SH-SY5Y (cell line): Measurements from ENCODE around the gene APOBEC3H.

Experiments used
- GATA2 ChIP-seq: IDR thresholded peaks from 2 replicates; pipeline ENCODE4 v1.6.1; 2011; ENCODE audit warnings: mild to moderate bottlenecking, low read depth, low read length
- GATA3 ChIP-seq: IDR thresholded peaks from 2 replicates; pipeline ENCODE4 v1.6.1; 2011; ENCODE audit warnings: low read depth, mild to moderate bottlenecking, low read length, moderate library complexity

The APOBEC3H gene

GRCh38 chr22:39142088-39142680 is 45.1 kb downstream of the APOBEC3H start:
- TF ChIP-seq GATA2 (no peak), GATA3 (no peak)

GRCh38 chr22:39144101-39144767 is 47.2 kb downstream of the APOBEC3H start:
- TF ChIP-seq GATA2 (no peak), GATA3 (no peak)

DNA sequence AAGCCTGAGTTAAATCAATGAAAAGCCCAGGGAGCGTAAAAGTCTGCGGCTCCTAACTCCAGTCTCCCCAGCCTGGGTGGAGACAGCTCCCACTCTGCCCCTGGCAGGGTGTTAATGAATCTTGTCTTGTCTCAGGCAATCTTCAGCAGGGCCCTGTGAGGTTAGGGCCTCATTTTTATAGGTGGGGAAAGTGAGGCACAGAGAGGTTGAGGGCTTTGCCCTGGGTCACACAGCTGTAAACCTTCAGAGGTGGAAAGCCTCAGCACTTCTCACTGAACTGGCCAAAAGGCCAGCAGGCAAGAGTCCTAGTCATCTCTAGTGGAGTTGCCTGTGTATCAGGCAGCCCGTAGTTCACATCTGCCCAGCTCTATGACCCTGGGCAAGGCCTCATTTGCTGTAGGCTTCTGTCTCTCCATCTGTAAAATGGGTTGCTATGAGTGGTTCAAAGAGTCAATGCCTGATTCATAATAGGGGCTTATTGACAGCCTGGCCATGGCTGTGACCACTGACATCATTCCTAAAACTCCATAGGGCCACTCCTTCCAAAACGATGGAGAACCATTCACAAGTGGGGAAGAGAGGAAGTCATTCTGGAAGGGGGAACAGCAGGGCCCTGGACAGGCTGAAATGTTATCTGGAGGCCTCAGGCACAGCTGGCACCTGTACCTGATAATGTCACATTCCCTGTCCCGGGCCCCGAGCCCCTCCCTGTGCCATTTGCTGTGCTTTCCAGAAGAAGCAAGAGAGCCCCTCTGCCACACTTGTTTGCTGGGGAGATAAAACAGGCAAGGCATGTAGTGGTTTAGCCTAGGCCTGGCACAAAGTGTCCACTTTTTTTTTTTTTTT is 49.4 kb downstream of the APOBEC3H start:
- no peak for TF ChIP-seq GATA3
- TF ChIP-seq GATA2 = no peak

- TF ChIP-seq GATA3 = no peak
These were observed 50.4 kb downstream of the APOBEC3H start for GRCh38 chr22:39147335-39148025.

GRCh38 chr22:39148026-39148726 is 51.1 kb downstream of the APOBEC3H start:
- no peak for TF ChIP-seq GATA3
- no peak for TF ChIP-seq GATA2

DNA sequence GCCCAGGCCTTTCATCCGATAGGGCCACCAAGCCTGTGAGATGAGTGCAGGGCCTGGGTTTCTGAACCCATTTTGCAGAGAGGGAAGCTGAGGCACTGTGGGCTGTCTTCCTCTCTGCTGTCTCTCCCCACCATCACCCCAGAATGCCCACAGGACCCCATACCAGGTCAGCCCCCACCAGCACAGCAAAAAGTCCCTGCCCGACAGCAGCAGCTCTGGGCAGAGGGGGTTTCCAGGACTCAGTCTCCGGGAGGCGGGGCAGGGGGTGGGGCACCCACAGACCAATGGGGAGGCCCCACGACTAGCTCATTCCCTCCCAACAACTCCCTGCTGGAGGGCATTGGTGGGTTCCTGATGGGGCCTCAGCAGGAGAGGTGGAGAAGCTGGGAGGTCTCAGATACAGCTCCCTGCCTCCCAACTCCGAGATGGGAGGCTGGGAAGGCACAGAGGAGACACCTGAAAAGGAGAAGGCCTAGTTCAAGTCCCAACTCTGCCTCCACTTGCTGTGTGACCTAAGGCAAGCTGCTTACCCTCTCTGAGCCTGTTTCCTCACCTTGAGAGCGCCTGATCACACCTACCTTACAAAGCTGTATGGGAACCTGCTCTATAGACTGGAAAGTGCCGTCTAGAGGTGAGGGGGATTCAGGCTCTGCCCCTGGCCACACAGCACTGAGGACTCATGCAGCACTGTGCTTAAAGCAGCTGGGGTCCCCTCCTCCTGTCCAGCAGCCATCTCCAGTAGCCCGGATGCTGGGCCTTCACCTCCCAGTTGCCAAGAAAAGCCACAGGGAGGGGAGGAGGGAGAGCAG is 51.9 kb downstream of the APOBEC3H start:
- TF ChIP-seq GATA2 (no peak), GATA3 (no peak)

- no peak for TF ChIP-seq GATA2
- TF ChIP-seq GATA3 = no peak
These were observed 53.1 kb downstream of the APOBEC3H start for GRCh38 chr22:39149915-39150847.

DNA sequence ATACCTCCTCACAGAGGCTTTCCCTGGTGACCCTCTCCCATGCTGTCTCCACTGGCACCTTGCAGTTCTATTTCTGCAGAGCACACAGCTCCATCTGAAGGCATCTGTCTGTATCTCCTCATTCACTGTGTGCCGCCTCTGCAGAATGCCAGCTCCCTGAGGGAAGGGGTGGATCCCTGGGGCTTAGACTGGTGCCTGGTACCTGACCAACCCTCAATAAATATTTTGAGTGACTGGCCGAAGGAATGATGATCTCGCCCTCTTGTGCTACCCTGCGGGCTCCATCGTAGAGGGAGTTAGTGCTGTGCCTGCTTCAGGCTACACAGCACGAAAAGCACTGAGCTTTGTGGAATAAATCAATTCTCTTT is 53.8 kb downstream of the APOBEC3H start:
- TF ChIP-seq GATA2 = no peak
- TF ChIP-seq GATA3 = no peak

DNA sequence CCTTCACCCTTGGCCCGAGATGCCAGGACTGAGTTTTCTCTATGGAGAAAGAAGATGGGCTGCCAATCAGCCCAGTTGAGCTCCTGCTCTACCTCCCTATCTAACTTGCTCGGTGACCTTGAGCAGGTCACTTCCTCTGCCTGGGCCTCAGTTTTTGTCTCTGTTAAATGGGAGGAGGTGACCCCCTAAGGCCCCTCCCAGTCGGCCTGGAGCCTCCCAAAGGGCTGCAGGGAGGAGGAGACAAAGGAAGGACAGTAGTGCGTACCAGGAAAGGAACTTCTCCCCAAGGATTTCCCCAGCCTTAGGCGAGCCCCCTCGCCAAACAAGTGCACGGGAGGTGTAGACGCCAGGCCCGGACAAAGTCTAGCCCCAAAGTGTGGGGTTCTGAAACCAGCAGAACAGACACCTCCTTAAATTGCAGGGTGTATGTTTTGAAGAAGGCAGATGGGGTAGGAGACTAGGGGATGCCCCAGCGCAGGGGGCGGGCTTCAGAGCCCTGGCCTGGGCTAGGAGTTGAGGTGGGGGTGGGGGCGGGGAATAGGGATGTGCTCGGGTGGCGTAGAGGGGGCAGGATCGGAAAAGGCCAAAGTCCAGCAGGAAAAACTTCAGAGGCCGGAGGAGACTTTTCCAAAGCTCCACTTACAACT is 54.4 kb downstream of the APOBEC3H start:
- no peak for TF ChIP-seq GATA2
- no peak for TF ChIP-seq GATA3

- TF ChIP-seq GATA3 = no peak
These were observed 55.0 kb downstream of the APOBEC3H start for GRCh38 chr22:39152024-39152510.

GRCh38 chr22:39152511-39153219 is 55.6 kb downstream of the APOBEC3H start, which contains the start of gene CBX7:
CBX7 (minus strand) TSS chr22:39152680; CDS start chr22:39152444, 236 bp downstream.
- TF ChIP-seq GATA2 (no peak), GATA3 (no peak)
